Pulmonary artery endothelial cell (primary cell): ENCODE results near the gene MTHFR. TPM values are rescaled to one million over a fixed set of nuclear protein-coding genes. Genes with fewer than 3 reads are reported as not detected.

Source experiments
- DNase-seq: peaks from one replicate; pipeline ENCODE4 v3.0.0-alpha.2; 2011; ENCODE audit warnings: low read depth, low spot score
- total RNA-seq: library from RNA; depleted of rRNA; stranded (reverse); fragments of >200 nt; gene quantifications from 2 replicates; pipeline ENCODE4 v1.2.3, GENCODE V29; 2014

The MTHFR gene
- 17.4 and 29.7 TPM in 2 replicates for total RNA-seq

- DNase-seq, result peak; percentile 96
Measured at GRCh38 chr1:11805422-11806306, at the start of gene MTHFR, which contains the start of gene CLCN6. Gene MTHFR, minus strand, starts transcription at chr1:11805964. Its CDS starts 2,848 bp downstream, at chr1:11803116. Gene CLCN6, plus strand, starts transcription at chr1:11806191. Its CDS starts 72 bp downstream, at chr1:11806263.

DNA sequence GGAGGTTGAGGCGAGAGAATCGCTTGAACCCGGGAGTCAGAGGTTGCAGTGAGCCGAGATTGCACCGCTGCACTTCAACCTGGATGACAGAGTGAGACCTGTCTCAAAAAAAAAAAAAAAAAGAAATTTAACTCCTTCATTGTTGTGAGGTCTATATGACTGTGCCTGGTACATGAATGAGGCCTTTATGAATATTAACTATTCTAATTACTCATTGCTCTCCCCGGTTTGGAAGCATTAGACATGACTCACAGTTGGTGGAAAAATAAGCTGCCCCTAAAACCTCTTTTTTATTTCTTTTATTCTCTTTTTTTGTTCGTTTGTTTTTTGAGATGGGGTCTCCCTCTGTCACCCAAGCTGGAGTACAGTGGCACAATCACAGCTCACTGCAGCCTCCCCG lies 49.7 kb upstream of the MTHFR start:
- no peak for DNase-seq

- DNase-seq, result no peak
Measured at GRCh38 chr1:11854519-11854918, 48.8 kb upstream of the MTHFR start.

DNA sequence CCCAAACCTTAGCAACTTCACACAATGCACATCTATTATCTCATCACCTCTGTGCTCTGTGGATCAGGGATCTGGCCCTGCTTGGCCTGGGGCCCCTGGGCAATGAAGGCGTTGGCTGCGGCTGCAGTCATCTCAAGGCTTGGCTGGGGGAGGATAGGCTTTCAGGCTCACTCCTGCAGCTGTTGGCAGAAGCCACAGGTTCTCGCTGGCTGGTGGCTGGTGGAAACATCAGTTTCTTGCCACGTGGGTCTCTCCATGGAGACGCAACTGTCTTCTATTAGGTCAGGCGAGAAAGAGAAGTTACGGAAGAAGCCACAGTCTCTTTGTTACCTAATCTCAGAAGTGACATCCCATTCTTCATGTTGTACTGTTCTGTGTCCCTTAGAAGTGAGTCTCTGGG lies 45.4 kb upstream of the MTHFR start:
- DNase-seq, result no peak

DNA sequence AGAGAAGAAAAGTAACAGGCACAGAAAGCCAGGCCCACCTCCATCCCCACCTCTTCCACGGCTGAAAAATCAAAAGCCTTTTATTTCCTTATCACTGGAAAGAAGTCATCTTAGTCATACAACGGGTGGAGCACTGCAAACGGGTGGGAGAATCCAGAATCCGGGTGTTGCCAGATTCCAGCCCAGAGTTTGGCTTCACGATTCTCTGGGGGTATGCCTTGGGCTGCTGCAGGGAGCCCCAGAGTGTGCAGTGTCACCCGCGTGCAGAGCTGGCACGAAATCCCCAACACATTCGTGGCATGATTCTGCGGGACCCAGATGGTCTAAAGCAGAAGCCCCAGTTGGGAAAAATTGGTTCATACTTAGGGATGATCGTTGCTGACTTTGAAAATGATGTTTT lies 44.4 kb upstream of the MTHFR start:
- no peak for DNase-seq

- DNase-seq, result no peak
Measured at GRCh38 chr1:11848373-11848700, 42.6 kb upstream of the MTHFR start.

GRCh38 chr1:11847667-11848372 lies 42.1 kb upstream of the MTHFR start, which contains the start of gene NPPA:
Gene NPPA, minus strand, starts transcription at chr1:11847783. Its CDS starts 99 bp downstream, at chr1:11847684.
- no peak for DNase-seq

DNA sequence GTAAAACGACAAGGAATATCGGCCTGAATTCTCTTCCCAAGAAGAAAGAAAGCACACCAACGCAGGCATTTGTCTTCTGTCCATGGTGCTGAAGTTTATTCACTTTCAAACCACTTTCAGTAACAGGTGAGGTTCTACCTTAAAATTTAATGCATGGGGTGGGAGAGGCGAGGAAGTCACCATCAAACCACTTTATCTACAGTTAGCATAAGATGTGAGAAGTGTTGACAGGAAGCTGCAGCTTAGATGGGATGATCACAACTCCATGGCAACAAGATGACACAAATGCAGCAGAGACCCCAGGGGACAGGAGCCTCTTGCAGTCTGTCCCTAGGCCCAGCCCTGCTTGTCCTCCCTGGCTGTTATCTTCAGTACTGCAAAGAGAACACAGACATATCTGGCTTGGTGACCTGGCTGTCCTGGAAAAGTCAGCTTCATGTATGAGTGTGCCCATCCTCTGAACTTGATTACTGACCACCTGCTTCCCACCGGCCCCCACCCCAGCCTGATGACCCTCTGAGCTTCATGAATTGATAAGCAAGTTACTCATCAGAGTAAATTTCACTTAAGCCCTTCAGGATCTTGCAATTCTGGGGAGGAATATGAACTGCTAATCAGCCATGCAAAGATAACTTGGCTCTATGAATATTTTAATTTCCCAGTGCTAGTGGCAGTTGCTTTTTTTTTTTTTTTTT lies 40.0 kb upstream of the MTHFR start:
- no peak for DNase-seq

- peak; percentile 68 for DNase-seq
Measured at GRCh38 chr1:11842154-11843041, 36.6 kb upstream of the MTHFR start.

DNA sequence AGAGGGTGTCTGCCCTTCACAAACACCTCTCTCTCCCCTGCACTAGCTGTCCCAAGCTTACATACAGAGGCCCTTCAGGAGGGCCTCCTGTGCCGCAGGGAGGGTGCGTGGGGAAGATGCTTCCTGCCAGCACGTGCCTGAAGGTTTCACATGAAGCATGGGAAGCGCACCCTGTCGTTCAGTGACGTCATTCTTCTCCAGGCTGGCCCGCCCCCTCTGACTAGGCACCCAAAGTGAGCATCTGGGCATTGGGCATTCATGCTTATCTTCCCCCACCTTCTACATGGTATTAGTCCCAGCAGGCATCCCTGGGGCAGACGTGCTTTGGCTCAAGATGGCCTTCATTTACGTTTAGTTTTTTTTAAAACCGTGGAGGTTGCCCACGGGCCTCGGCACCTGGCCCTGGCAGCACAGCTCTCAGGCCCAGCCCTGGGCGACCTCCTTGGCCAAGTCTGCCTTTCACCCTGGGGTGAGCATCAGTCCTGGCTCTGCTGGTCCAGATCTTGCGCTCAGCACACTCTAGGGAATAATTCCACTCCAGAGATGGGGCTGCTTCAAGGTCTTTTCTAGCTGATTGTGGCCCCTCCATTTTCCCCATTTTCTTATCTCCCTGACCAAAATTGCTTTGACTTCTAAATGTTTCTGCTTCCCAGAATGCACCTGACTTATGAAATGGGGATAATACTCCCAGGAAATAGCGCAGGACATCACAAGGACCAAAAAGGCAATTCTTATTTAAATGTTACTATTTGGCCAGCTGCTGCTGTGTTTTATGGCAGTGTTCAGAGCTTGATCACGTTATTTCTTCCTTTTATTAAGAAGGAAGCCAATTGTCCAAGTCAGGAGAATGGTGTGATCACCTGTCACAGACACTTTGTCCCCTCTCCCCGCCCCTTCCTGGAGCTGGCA lies 35.7 kb upstream of the MTHFR start:
- DNase-seq, result no peak

- no peak for DNase-seq
Measured at GRCh38 chr1:11839727-11840705, 34.3 kb upstream of the MTHFR start.

DNA sequence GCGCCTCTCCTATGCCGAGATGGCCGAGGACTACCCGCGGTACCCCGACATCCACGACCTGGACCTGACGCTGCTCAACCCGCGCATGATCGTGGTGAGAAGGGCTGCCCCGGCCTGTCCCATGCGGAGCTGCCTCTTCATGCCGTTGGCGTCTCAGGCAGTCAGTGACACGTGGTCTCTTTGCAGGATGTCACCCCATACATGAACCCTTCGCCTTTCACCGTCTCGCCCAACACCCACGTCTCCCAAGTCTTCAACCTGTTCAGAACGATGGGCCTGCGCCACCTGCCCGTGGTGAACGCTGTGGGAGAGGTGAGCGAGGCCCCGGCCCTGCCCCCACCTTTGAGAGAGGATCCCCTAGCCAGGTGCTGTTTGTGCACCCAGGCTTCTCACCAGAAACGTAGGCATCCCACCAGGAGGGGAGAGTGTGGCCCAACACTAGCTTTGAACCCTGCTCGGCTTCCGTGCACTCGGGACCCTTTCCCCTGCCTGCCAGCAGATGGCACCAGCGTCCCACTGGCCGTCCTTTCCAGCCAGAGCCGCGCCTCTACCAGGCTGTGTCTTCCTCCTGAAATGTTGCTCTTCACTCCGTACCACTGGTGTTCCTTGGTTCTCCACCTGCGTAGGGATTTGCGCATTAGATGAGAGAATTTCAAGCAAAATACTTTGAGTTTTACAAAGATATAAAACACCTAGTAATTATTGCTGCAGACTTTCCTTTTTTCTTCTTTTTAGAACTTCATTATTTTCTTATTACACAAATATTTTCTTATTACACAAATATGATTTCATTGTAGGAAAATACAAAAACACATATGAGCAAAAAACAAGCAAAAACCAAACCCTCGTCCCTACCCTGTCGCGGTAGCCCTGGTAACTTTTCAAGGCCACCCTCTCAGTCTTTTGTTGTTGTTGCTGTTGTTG lies 32.8 kb upstream of the MTHFR start:
- DNase-seq, result no peak

GRCh38 chr1:11837767-11838348 lies 32.1 kb upstream of the MTHFR start:
- DNase-seq, result no peak

DNA sequence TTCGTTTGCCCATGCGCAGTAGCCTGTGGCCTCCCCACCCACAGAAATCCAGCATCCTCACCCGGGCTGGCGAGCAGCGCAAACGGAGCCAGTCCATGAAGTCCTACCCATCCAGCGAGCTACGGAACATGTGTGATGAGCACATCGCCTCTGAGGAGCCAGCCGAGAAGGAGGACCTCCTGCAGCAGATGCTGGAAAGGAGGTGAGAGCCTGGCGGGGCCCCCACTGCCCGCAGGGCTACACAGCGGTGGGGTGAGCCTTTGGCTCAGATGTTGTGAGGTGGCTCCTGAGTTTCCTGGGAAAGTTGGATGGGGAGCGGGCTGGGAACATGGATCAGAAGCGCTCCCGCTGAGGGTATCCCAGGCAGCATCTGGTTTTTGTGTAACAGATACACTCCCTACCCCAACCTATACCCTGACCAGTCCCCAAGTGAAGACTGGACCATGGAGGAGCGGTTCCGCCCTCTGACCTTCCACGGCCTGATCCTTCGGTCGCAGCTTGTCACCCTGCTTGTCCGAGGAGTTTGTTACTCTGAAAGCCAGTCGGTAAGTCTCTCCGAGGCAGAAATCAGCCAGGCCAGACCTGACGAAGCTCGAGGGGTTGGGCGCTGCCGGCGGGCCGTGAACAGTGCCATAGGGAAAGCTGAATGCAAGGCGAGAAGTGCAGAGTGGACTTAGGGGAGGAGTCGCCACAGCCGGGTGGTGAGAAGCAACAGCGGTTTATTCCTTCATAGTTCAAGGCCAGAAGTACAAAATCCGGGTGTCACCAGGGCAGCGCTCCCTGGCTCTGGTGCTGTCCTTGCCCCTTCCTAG lies 31.4 kb upstream of the MTHFR start:
- no peak for DNase-seq

DNA sequence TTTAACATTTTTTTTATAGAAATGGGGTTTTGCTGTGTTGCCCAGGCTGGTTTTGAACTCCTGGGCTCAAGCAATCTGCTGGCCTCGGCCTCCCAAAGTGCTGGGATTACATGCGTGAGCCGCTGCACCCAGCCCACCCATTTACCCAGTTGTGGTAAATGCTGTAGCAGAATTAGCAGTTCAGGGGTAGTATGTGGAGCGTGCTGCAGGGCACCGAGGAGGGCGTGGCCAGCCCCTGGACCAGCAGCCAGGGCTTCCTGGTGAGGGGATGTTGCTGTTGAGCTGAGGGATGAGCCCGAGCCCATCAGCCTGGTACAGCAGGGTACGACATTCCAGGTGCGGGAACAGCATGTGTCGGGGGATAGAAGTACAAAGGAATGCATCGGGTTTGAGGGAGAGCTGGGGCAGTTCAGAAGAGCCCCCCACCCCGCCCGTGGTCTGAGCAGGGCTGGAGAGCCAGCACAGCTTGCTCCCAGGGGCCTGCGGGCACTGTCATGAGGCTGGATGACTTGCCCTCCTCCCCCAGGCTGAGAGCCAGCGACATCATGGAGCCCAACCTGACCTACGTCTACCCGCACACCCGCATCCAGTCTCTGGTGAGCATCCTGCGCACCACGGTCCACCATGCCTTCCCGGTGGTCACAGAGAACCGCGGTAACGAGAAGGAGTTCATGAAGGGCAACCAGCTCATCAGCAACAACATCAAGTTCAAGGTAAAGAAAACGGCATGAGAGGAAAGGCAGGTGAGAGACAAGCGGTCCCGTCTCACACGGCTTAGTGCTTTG lies 29.9 kb upstream of the MTHFR start:
- no peak for DNase-seq

- DNase-seq, result no peak
Measured at GRCh38 chr1:11833900-11834299, 28.1 kb upstream of the MTHFR start.
